H54 (cell line): Measurements from ENCODE around the gene CRYBG2.
"Not testable (repeated sequence)": the region's sequence is repeated elsewhere in the genome, so short reads cannot be mapped to it uniquely, and the experiment has no call there.

Experiments used
- DNase-seq: peaks from one replicate; pipeline ENCODE4 v3.0.0; 2011; ENCODE audit warnings: low spot score, mixed read lengths; ENCODE audit not compliant: insufficient read length
- FAIRE-seq: peaks from 3 replicates; lab custom pipeline; 2011; peaks lifted over from hg19 to GRCh38; lab: Jason Lieb, UNC
- POLR2A ChIP-seq: IDR thresholded peaks from 2 replicates; pipeline ENCODE4 v1.6.1; 2011; ENCODE audit warnings: low read depth, mild to moderate bottlenecking, low read length

CRYBG2 gene

GRCh38 chr1:26336477-26337205 lies 17.3 kb downstream of the CRYBG2 start:
- no peak for FAIRE-seq
- TF ChIP-seq POLR2A = no peak

GRCh38 chr1:26335774-26336476 lies 18.0 kb downstream of the CRYBG2 start:
- TF ChIP-seq POLR2A = no peak
- DNase-seq (no peak), FAIRE-seq (no peak)

More at GRCh38 chr1:26336477-26337205, 17.3 kb downstream of the CRYBG2 start:
- peak; percentile 53 for DNase-seq

GRCh38 chr1:26333312-26333711 lies 20.6 kb downstream of the CRYBG2 start:
- FAIRE-seq, DNase-seq: not testable (repeated sequence)

GRCh38 chr1:26330276-26330675 lies 23.7 kb downstream of the CRYBG2 start:
- TF ChIP-seq POLR2A = no peak
- DNase-seq = no peak
- no peak for FAIRE-seq

- DNase-seq, FAIRE-seq: not testable (repeated sequence)
These were observed 24.6 kb downstream of the CRYBG2 start for GRCh38 chr1:26329380-26329779.

GRCh38 chr1:26328597-26328996 lies 25.3 kb downstream of the CRYBG2 start:
- no peak for TF ChIP-seq POLR2A
- FAIRE-seq (no peak), DNase-seq (no peak)

GRCh38 chr1:26327956-26328362 lies 26.0 kb downstream of the CRYBG2 start:
- TF ChIP-seq POLR2A = no peak
- FAIRE-seq (no peak), DNase-seq (no peak)

GRCh38 chr1:26324550-26324949 lies 29.4 kb downstream of the CRYBG2 start:
- DNase-seq (no peak), FAIRE-seq (no peak)
- TF ChIP-seq POLR2A = no peak

- TF ChIP-seq POLR2A = no peak
These were observed 30.5 kb downstream of the CRYBG2 start for GRCh38 chr1:26323382-26323781.

GRCh38 chr1:26322042-26322331 lies 31.9 kb downstream of the CRYBG2 start:
- DNase-seq (no peak), FAIRE-seq (no peak)
- no peak for TF ChIP-seq POLR2A

More at GRCh38 chr1:26323382-26323781, 30.5 kb downstream of the CRYBG2 start:
- no peak for DNase-seq
- FAIRE-seq = no peak

- TF ChIP-seq POLR2A = no peak
- FAIRE-seq = no peak
- peak; percentile 68 for DNase-seq
These were observed 32.5 kb downstream of the CRYBG2 start for GRCh38 chr1:26321315-26322041.

GRCh38 chr1:26320896-26321295 lies 33.0 kb downstream of the CRYBG2 start:
- no peak for FAIRE-seq
- TF ChIP-seq POLR2A = no peak
- DNase-seq = no peak

GRCh38 chr1:26318338-26319064 lies 35.4 kb downstream of the CRYBG2 start:
- no peak for TF ChIP-seq POLR2A
- DNase-seq (no peak), FAIRE-seq (no peak)
